Chondrocyte (in vitro differentiated cells): Measurements from ENCODE around the gene RAD50. TPM values are rescaled to one million over a fixed set of nuclear protein-coding genes. Genes with fewer than 3 reads are reported as not detected.
A peak's percentile ranks its signal among the peaks of the same experiment; 100 is the strongest.
"Not testable (repeated sequence)": the region's sequence is repeated elsewhere in the genome, so short reads cannot be mapped to it uniquely, and the experiment has no call there.

Experiments
- DNase-seq: peaks from one replicate; pipeline ENCODE4 v3.0.0; 2021; ENCODE audit warnings: mixed read lengths, low spot score
- H3K27ac Mint-ChIP-seq: one replicate; pipeline ENCODE4 v1.8.0; 2021; ENCODE audit warnings: mild to moderate bottlenecking, moderate library complexity, mixed read lengths; ENCODE audit not compliant: unreplicated experiment
- H3K27me3 Mint-ChIP-seq: 2 replicates; pipeline ENCODE4 v1.8.0; 2021; ENCODE audit warnings: low read depth, mixed read lengths
- H3K36me3 Mint-ChIP-seq: 2 replicates; pipeline ENCODE4 v1.8.0; 2021; ENCODE audit warnings: low read depth, mixed read lengths
- H3K4me1 Mint-ChIP-seq: 2 replicates; pipeline ENCODE4 v1.8.0; 2021; ENCODE audit warnings: low read depth, mild to moderate bottlenecking, mixed read lengths
- H3K4me3 Mint-ChIP-seq: one replicate; pipeline ENCODE4 v1.8.0; 2021; ENCODE audit warnings: mild to moderate bottlenecking, moderate library complexity, mixed read lengths; ENCODE audit not compliant: unreplicated experiment
- H3K9me3 Mint-ChIP-seq: 2 replicates; pipeline ENCODE4 v1.8.0; 2021; ENCODE audit warnings: low read depth, mixed read lengths
- long read RNA-seq: library from polyadenylated mRNA; stranded (forward); transcript quantifications from one replicate; pipeline ENCODE4 v2.0.0, GENCODE V29; 2021
- total RNA-seq: library from RNA; stranded (reverse); gene quantifications from 3 replicates; pipeline ENCODE4 v1.2.1, GENCODE V29; 2021
- TF ChIP-seq, protein P1 (sequence below): fragments of 200-600 bp; sonication (generic); IDR thresholded peaks from 2 replicates; pipeline ENCODE4 v1.5.0; 2021; ENCODE audit warnings: antibody characterized with exemption, mild to moderate bottlenecking, moderate library complexity

Gene RAD50
- total RNA-seq: 27.7 to 30.7 TPM (median 27.8 TPM) in 3 replicates
- long read RNA-seq, full-length matches to known transcripts: 18 of 28 reads
- long read RNA-seq, partial matches to known transcripts: 3 of 28 reads
- long read RNA-seq, other reads (novel, unspliced or antisense): 7 of 28 reads

DNA sequence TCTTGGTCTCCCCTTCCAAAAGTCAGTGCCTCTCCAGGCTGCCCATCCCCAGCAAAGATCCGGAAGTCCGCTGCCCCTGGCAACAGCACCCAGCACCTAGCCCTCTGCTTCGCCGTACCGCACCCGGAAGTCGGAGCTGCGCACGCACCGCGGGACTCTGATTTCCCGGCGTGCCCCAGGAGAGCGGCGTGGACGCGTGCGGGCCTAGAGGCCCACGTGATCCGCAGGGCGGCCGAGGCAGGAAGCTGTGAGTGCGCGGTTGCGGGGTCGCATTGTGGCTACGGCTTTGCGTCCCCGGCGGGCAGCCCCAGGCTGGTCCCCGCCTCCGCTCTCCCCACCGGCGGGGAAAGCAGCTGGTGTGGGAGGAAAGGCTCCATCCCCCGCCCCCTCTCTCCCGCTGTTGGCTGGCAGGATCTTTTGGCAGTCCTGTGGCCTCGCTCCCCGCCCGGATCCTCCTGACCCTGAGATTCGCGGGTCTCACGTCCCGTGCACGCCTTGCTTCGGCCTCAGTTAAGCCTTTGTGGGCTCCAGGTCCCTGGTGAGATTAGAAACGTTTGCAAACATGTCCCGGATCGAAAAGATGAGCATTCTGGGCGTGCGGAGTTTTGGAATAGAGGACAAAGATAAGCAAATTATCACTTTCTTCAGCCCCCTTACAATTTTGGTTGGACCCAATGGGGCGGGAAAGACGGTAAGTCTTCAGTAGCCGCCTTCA, at the start of gene RAD50:
TSS of gene RAD50 (plus strand) at position 215 of the 715 bp plus-strand sequence. CDS start at position 563, 348 bp downstream.
- Mint-ChIP-seq H3K27me3 (no peaks in the 10 kb centered on the region), H3K27ac (peak within 1 kb of the TSS; percentile 94), H3K9me3 (no peaks in the 10 kb centered on the region), H3K4me3 (peak within 1 kb of the TSS; percentile 96), H3K36me3 (no peaks in the 10 kb centered on the region), H3K4me1 (peaks cover 26% of the 10 kb centered on the region)
- DNase-seq: peak; percentile 90
- TF ChIP-seq, protein P1, sequence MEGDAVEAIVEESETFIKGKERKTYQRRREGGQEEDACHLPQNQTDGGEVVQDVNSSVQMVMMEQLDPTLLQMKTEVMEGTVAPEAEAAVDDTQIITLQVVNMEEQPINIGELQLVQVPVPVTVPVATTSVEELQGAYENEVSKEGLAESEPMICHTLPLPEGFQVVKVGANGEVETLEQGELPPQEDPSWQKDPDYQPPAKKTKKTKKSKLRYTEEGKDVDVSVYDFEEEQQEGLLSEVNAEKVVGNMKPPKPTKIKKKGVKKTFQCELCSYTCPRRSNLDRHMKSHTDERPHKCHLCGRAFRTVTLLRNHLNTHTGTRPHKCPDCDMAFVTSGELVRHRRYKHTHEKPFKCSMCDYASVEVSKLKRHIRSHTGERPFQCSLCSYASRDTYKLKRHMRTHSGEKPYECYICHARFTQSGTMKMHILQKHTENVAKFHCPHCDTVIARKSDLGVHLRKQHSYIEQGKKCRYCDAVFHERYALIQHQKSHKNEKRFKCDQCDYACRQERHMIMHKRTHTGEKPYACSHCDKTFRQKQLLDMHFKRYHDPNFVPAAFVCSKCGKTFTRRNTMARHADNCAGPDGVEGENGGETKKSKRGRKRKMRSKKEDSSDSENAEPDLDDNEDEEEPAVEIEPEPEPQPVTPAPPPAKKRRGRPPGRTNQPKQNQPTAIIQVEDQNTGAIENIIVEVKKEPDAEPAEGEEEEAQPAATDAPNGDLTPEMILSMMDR: peak; percentile 4

DNA sequence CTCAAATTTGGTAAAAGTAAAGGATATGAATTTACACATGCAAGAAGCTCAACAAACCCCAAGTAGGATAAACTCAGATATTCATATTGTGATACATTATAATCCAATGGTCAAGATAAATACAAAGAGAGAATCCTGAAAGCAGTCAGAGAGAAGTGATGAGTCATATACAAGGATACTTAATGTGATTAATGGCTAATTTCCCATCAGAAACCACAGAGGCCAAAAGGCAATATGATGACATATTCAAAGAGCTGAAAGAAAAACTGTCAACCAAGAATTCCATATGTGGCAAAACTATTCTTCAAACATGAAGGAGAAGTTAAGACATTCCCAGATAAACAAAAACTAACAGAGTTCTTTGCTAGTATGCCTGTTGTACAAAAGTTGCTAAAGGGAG, 46.7 kb upstream of the RAD50 start:
- Mint-ChIP-seq H3K27me3 (no peaks in the 10 kb centered on the region), H3K36me3 (peaks cover 12% of the 10 kb centered on the region), H3K9me3 (peaks cover 27% of the 10 kb centered on the region), H3K27ac (no peak overlapping the region), H3K4me3 (no peak overlapping the region), H3K4me1 (peaks cover 22% of the 10 kb centered on the region)
- no peak for DNase-seq
- TF ChIP-seq, protein P1: no peak

GRCh38 chr5:132513618-132514336, 43.0 kb upstream of the RAD50 start:
- H3K4me1 Mint-ChIP-seq, DNase-seq, H3K4me3 Mint-ChIP-seq, H3K27me3 Mint-ChIP-seq, H3K27ac Mint-ChIP-seq: not testable (repeated sequence)
- peaks cover 27% of the 10 kb centered on the region for H3K9me3 Mint-ChIP-seq
- peaks cover 12% of the 10 kb centered on the region for H3K36me3 Mint-ChIP-seq

GRCh38 chr5:132522067-132522466, 34.7 kb upstream of the RAD50 start:
- not testable (repeated sequence) for H3K4me1 Mint-ChIP-seq, H3K4me3 Mint-ChIP-seq, DNase-seq, H3K27me3 Mint-ChIP-seq, H3K9me3 Mint-ChIP-seq, H3K27ac Mint-ChIP-seq, H3K36me3 Mint-ChIP-seq

DNA sequence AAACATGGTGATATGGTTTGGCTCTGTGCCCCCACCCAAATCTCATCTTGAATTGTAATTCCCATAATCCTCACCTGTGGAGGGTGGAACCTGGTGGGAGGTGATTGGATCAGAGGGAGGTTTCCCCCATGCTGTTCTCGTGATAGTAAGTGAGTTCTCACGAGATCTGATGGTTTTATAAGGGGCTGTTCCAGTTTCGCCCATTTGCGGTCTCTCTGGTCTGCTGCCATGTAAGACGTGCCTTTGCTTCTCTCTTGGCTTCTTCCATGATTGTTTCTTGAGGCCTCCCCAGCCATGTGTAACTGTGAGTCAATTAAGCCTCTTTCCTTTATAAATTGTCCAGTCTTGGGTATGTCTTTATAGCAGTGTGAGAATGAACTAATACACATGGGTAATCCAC, 31.9 kb upstream of the RAD50 start:
- not testable (repeated sequence) for H3K27ac Mint-ChIP-seq, H3K27me3 Mint-ChIP-seq, H3K4me3 Mint-ChIP-seq, H3K4me1 Mint-ChIP-seq, H3K36me3 Mint-ChIP-seq, DNase-seq, H3K9me3 Mint-ChIP-seq

DNA sequence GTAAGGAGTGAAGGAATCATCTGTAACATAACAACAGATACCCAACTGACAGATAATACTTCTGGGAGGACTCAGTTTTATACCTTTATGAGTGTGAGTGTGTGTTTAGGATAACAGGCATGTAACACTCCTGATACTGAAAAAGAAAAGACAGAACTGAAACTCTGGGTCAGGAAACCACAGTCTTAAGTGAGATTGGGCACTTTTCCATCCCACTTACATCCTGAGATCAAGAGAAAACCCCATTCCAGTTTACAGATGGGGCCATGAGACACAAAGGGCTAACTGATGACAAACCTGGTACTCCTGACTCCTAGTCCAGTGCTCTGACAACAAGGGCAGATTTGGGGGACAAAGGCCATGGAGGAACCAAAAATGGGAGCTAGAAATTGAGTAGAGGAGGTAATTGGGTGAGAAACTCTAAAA, 31.5 kb upstream of the RAD50 start:
- DNase-seq: no peak
- Mint-ChIP-seq H3K27me3 (peaks cover 5% of the 10 kb centered on the region), H3K9me3 (no peaks in the 10 kb centered on the region), H3K36me3 (no peaks in the 10 kb centered on the region), H3K4me1 (peaks cover 3% of the 10 kb centered on the region), H3K27ac (no peak overlapping the region), H3K4me3 (no peak overlapping the region)
- TF ChIP-seq, protein P1: no peak
